Measurements from ENCODE around the gene IL19. TPM values are rescaled to one million over a fixed set of nuclear protein-coding genes. Genes with fewer than 3 reads are reported as not detected.
A peak's percentile ranks its signal among the peaks of the same experiment; 100 is the strongest.

IL19 gene
- total RNA-seq, 2 experiments from 2014 or later = not detected

- H3K4me1 Mint-ChIP-seq (ENCODE audit: low read depth) = peaks cover 23% of the 10 kb centered on the region
- DNase-seq = no peak
- CTCF ChIA-PET = no interaction called here
- no peaks in the 10 kb centered on the region for H3K36me3 Mint-ChIP-seq (ENCODE audit: low read depth)
- intact Hi-C loops (cut with micrococcal nuclease) = loop anchor here (10.0 kb wide), 1 partner anchor 545 kb away; the partner anchor contains the start of gene CD55
- H3K9me3 Mint-ChIP-seq = no peaks in the 10 kb centered on the region
- H3K27me3 Mint-ChIP-seq (ENCODE audit: low read depth) = no peaks in the 10 kb centered on the region
- no peak overlapping the region for H3K27ac Mint-ChIP-seq
- no peak overlapping the region for H3K4me3 Mint-ChIP-seq
Measured at GRCh38 chr1:206779638-206780037, 9.1 kb downstream of the IL19 start.

- Mint-ChIP-seq H3K27me3 (ENCODE audit: low read depth) (peaks cover 2% of the 10 kb centered on the region), H3K4me1 (ENCODE audit: low read depth) (peaks cover 45% of the 10 kb centered on the region), H3K36me3 (ENCODE audit: low read depth) (no peaks in the 10 kb centered on the region), H3K27ac (no peak overlapping the region), H3K4me3 (no peak overlapping the region), H3K9me3 (no peaks in the 10 kb centered on the region)
- peak; percentile 29 for DNase-seq
- CTCF ChIA-PET = interaction anchor here (0.9 to 1.4 kb wide), 3 partner anchors 25 to 127 kb away, joined by 3 read pairs; no protein-coding TSS in a partner anchor
- intact Hi-C loops (cut with micrococcal nuclease) = loop anchor here (10.0 kb wide), 1 partner anchor 542 kb away; the partner anchor contains the start of gene CD55
Measured at GRCh38 chr1:206782448-206782847, 11.9 kb downstream of the IL19 start.

- no peaks in the 10 kb centered on the region for H3K9me3 Mint-ChIP-seq
- intact Hi-C loops (cut with micrococcal nuclease) = loop anchor here (10.0 kb wide), 1 partner anchor 541 kb away; the partner anchor contains the start of gene CD55
- CTCF ChIA-PET = interaction anchor here (0.9 to 2.5 kb wide), 5 partner anchors 13 to 27 kb away, joined by 3 to 9 read pairs (median 4); no protein-coding TSS in a partner anchor
- no peak overlapping the region for H3K27ac Mint-ChIP-seq
- no peak for DNase-seq
- H3K4me3 Mint-ChIP-seq = no peak overlapping the region
- H3K4me1 Mint-ChIP-seq (ENCODE audit: low read depth) = peaks cover 50% of the 10 kb centered on the region
- no peaks in the 10 kb centered on the region for H3K36me3 Mint-ChIP-seq (ENCODE audit: low read depth)
- peaks cover 7% of the 10 kb centered on the region for H3K27me3 Mint-ChIP-seq (ENCODE audit: low read depth)
Measured at GRCh38 chr1:206783506-206783905, 12.9 kb downstream of the IL19 start.

GRCh38 chr1:206784471-206784903, 13.9 kb downstream of the IL19 start:
- H3K4me1 Mint-ChIP-seq (ENCODE audit: low read depth) = peaks cover 50% of the 10 kb centered on the region
- no peaks in the 10 kb centered on the region for H3K36me3 Mint-ChIP-seq (ENCODE audit: low read depth)
- CTCF ChIA-PET = interaction anchor here (0.8 to 2.5 kb wide), 8 partner anchors 14 to 128 kb away, joined by 3 to 9 read pairs (median 4); no protein-coding TSS in a partner anchor
- H3K27me3 Mint-ChIP-seq (ENCODE audit: low read depth) = peaks cover 7% of the 10 kb centered on the region
- no peak overlapping the region for H3K4me3 Mint-ChIP-seq
- peak overlapping the region; percentile 62 for H3K27ac Mint-ChIP-seq
- intact Hi-C loops (cut with micrococcal nuclease) = loop anchor here (1.0 to 10.0 kb wide), 6 partner anchors 15 to 540 kb away; partner anchors contain the start of gene CD55
- peak; percentile 98 for DNase-seq
- H3K9me3 Mint-ChIP-seq = no peaks in the 10 kb centered on the region

- no peak overlapping the region for H3K4me3 Mint-ChIP-seq
- H3K27ac Mint-ChIP-seq = no peak overlapping the region
- H3K27me3 Mint-ChIP-seq (ENCODE audit: low read depth) = peaks cover 9% of the 10 kb centered on the region
- peaks cover 50% of the 10 kb centered on the region for H3K4me1 Mint-ChIP-seq (ENCODE audit: low read depth)
- intact Hi-C loops (cut with micrococcal nuclease) = loop anchor here (10.0 kb wide), 1 partner anchor 540 kb away; the partner anchor contains the start of gene CD55
- no peaks in the 10 kb centered on the region for H3K9me3 Mint-ChIP-seq
- CTCF ChIA-PET = interaction anchor here (0.6 to 2.5 kb wide), 6 partner anchors 13 to 154 kb away, joined by 3 to 6 read pairs (median 4); no protein-coding TSS in a partner anchor
- no peaks in the 10 kb centered on the region for H3K36me3 Mint-ChIP-seq (ENCODE audit: low read depth)
- DNase-seq = no peak
Measured at GRCh38 chr1:206785182-206785765, 14.7 kb downstream of the IL19 start.

GRCh38 chr1:206786212-206786886, 15.8 kb downstream of the IL19 start:
- peaks cover 9% of the 10 kb centered on the region for H3K27me3 Mint-ChIP-seq (ENCODE audit: low read depth)

GRCh38 chr1:206787891-206788290, 17.3 kb downstream of the IL19 start:
- no peak overlapping the region for H3K4me3 Mint-ChIP-seq
- CTCF ChIA-PET = interaction anchor here (0.9 to 2.0 kb wide), 4 partner anchors 12 to 53 kb away, joined by 3 to 8 read pairs (median 4); no protein-coding TSS in a partner anchor
- H3K4me1 Mint-ChIP-seq (ENCODE audit: low read depth) = peaks cover 61% of the 10 kb centered on the region
- H3K9me3 Mint-ChIP-seq = no peaks in the 10 kb centered on the region
- no peak for DNase-seq
- peaks cover 9% of the 10 kb centered on the region for H3K27me3 Mint-ChIP-seq (ENCODE audit: low read depth)
- no peak overlapping the region for H3K27ac Mint-ChIP-seq
- intact Hi-C loops (cut with micrococcal nuclease) = loop anchor here (10.0 kb wide), 1 partner anchor 537 kb away; the partner anchor contains the start of gene CD55
- H3K36me3 Mint-ChIP-seq (ENCODE audit: low read depth) = no peaks in the 10 kb centered on the region

More at GRCh38 chr1:206786212-206786886, 15.8 kb downstream of the IL19 start:
- CTCF ChIA-PET = interaction anchor here (0.7 to 2.0 kb wide), 8 partner anchors 12 to 126 kb away, joined by 3 to 5 read pairs (median 4); no protein-coding TSS in a partner anchor
- Mint-ChIP-seq H3K36me3 (ENCODE audit: low read depth) (no peaks in the 10 kb centered on the region), H3K27ac (no peak overlapping the region), H3K4me1 (ENCODE audit: low read depth) (peaks cover 55% of the 10 kb centered on the region), H3K9me3 (no peaks in the 10 kb centered on the region), H3K4me3 (no peak overlapping the region)
- no peak for DNase-seq
- intact Hi-C loops (cut with micrococcal nuclease) = loop anchor here (10.0 kb wide), 1 partner anchor 538 kb away; the partner anchor contains the start of gene CD55

- intact Hi-C loops (cut with micrococcal nuclease) = loop anchor here (10.0 kb wide), 1 partner anchor 536 kb away; the partner anchor contains the start of gene CD55
- CTCF ChIA-PET = interaction anchor here (0.9 to 2.0 kb wide), 4 partner anchors 13 to 54 kb away, joined by 3 to 8 read pairs (median 4); no protein-coding TSS in a partner anchor
- no peak overlapping the region for H3K27ac Mint-ChIP-seq
- DNase-seq = no peak
- no peaks in the 10 kb centered on the region for H3K9me3 Mint-ChIP-seq
- H3K4me3 Mint-ChIP-seq = no peak overlapping the region
- H3K27me3 Mint-ChIP-seq (ENCODE audit: low read depth) = peaks cover 9% of the 10 kb centered on the region
- H3K36me3 Mint-ChIP-seq (ENCODE audit: low read depth) = no peaks in the 10 kb centered on the region
- H3K4me1 Mint-ChIP-seq (ENCODE audit: low read depth) = peaks cover 59% of the 10 kb centered on the region
Measured at GRCh38 chr1:206788487-206789050, 18.0 kb downstream of the IL19 start.

- Mint-ChIP-seq H3K36me3 (ENCODE audit: low read depth) (no peaks in the 10 kb centered on the region), H3K4me1 (ENCODE audit: low read depth) (peaks cover 53% of the 10 kb centered on the region), H3K9me3 (no peaks in the 10 kb centered on the region), H3K4me3 (no peak overlapping the region), H3K27ac (no peak overlapping the region), H3K27me3 (ENCODE audit: low read depth) (peaks cover 9% of the 10 kb centered on the region)
- DNase-seq = no peak
- CTCF ChIA-PET = interaction anchor here (2.0 kb wide), 1 partner anchor 13 kb away, joined by 5 read pairs; no protein-coding TSS in a partner anchor
- intact Hi-C loops (cut with micrococcal nuclease) = no loop called here
Measured at GRCh38 chr1:206790502-206791250, 20.1 kb downstream of the IL19 start.

GRCh38 chr1:206792939-206793607, 22.5 kb downstream of the IL19 start:
- peaks cover 3% of the 10 kb centered on the region for H3K27me3 Mint-ChIP-seq (ENCODE audit: low read depth)
- CTCF ChIA-PET = interaction anchor here (1.0 to 1.4 kb wide), 4 partner anchors 16 to 130 kb away, joined by 3 to 6 read pairs (median 4); no protein-coding TSS in a partner anchor
- no peak overlapping the region for H3K27ac Mint-ChIP-seq
- H3K4me1 Mint-ChIP-seq (ENCODE audit: low read depth) = peaks cover 38% of the 10 kb centered on the region
- no peaks in the 10 kb centered on the region for H3K36me3 Mint-ChIP-seq (ENCODE audit: low read depth)
- intact Hi-C loops (cut with micrococcal nuclease) = no loop called here
- H3K4me3 Mint-ChIP-seq = no peak overlapping the region
- no peaks in the 10 kb centered on the region for H3K9me3 Mint-ChIP-seq
- no peak for DNase-seq

- no peaks in the 10 kb centered on the region for H3K9me3 Mint-ChIP-seq
- H3K4me3 Mint-ChIP-seq = no peak overlapping the region
- peaks cover 39% of the 10 kb centered on the region for H3K4me1 Mint-ChIP-seq (ENCODE audit: low read depth)
- no peaks in the 10 kb centered on the region for H3K36me3 Mint-ChIP-seq (ENCODE audit: low read depth)
- DNase-seq = no peak
- CTCF ChIA-PET = interaction anchor here (1.1 to 1.4 kb wide), 3 partner anchors 16 to 130 kb away, joined by 3 to 6 read pairs (median 4); no protein-coding TSS in a partner anchor
- H3K27ac Mint-ChIP-seq = no peak overlapping the region
- intact Hi-C loops (cut with micrococcal nuclease) = no loop called here
- peaks cover 2% of the 10 kb centered on the region for H3K27me3 Mint-ChIP-seq (ENCODE audit: low read depth)
Measured at GRCh38 chr1:206793620-206794019, 23.0 kb downstream of the IL19 start.
